Epithelial cell of proximal tubule (primary cell): ENCODE measurements around the gene BRD3OS. TPM values are rescaled to one million over a fixed set of nuclear protein-coding genes. Genes with fewer than 3 reads are reported as not detected.

ENCODE experiments used
- DNase-seq: peaks from one replicate; pipeline ENCODE4 v3.0.0-alpha.2; 2011; ENCODE audit warnings: low read depth
- H3K4me3 ChIP-seq: 2 replicates; pipeline ENCODE4 v1.5.1; 2011; ENCODE audit warnings: low read depth, mild to moderate bottlenecking, low read length
- CTCF ChIP-seq: conservative IDR thresholded peaks from 2 replicates; pipeline ENCODE4 v1.5.1; 2012; ENCODE audit warnings: low read depth, mild to moderate bottlenecking, low read length
- total RNA-seq: library from RNA; depleted of rRNA; stranded (reverse); fragments of >200 nt; gene quantifications from 2 replicates; pipeline ENCODE4 v1.2.3, GENCODE V29; 2015

The BRD3OS gene
- total RNA-seq, 1 donor from 2014 or later = 22.7 TPM

- DNase-seq = no peak
- H3K4me3 ChIP-seq = no peak overlapping the region
- TF ChIP-seq CTCF = no peak
Observed at GRCh38 chr9:134053941-134054761, 28.9 kb downstream of the BRD3OS start.

GRCh38 chr9:134054891-134055811 lies 29.9 kb downstream of the BRD3OS start:
- no peak for TF ChIP-seq CTCF
- peak overlapping the region; percentile 11 for H3K4me3 ChIP-seq
- DNase-seq = no peak

- TF ChIP-seq CTCF = no peak
- peak; percentile 52 for DNase-seq
- peak overlapping the region; percentile 11 for H3K4me3 ChIP-seq
Observed at GRCh38 chr9:134055981-134056461, 30.7 kb downstream of the BRD3OS start.

- TF ChIP-seq CTCF = no peak
Observed at GRCh38 chr9:134056483-134057306, 31.4 kb downstream of the BRD3OS start.

GRCh38 chr9:134057307-134057657 lies 32.0 kb downstream of the BRD3OS start:
- TF ChIP-seq CTCF = no peak
- H3K4me3 ChIP-seq = no peak overlapping the region
- no peak for DNase-seq

More at GRCh38 chr9:134056483-134057306, 31.4 kb downstream of the BRD3OS start:
- no peak overlapping the region for H3K4me3 ChIP-seq
- no peak for DNase-seq
